ENCODE results near the gene GNAQ. TPM values are rescaled to one million over a fixed set of nuclear protein-coding genes. Genes with fewer than 3 reads are reported as not detected.
"Not testable (repeated sequence)": the region's sequence is repeated elsewhere in the genome, so short reads cannot be mapped to it uniquely, and the experiment has no call there.

The GNAQ gene
- total RNA-seq, 1 donor from 2014 or later, result 17.8 TPM

GRCh38 chr9:77877976-77878375 lies 153.6 kb downstream of the GNAQ start:
- no peak for DNase-seq

- no peak for DNase-seq
Observed at GRCh38 chr9:77876590-77876989, 155.0 kb downstream of the GNAQ start.

- no peak for DNase-seq
Observed at GRCh38 chr9:77876091-77876490, 155.5 kb downstream of the GNAQ start.

- peak; percentile 60 for DNase-seq
Observed at GRCh38 chr9:77872863-77873262, 158.7 kb downstream of the GNAQ start.

- no peak for DNase-seq
Observed at GRCh38 chr9:77872177-77872576, 159.4 kb downstream of the GNAQ start.

- no peak for DNase-seq
Observed at GRCh38 chr9:77871483-77871882, 160.1 kb downstream of the GNAQ start.

- no peak for DNase-seq
Observed at GRCh38 chr9:77866878-77867277, 164.7 kb downstream of the GNAQ start.

GRCh38 chr9:77865385-77866047 lies 166.1 kb downstream of the GNAQ start:
- no peak for DNase-seq

GRCh38 chr9:77864211-77864889 lies 167.3 kb downstream of the GNAQ start:
- no peak for DNase-seq

- DNase-seq, result not testable (repeated sequence)
Observed at GRCh38 chr9:77863638-77864037, 168.0 kb downstream of the GNAQ start.

- not testable (repeated sequence) for DNase-seq
Observed at GRCh38 chr9:77860953-77861352, 170.7 kb downstream of the GNAQ start.

GRCh38 chr9:77857513-77858259 lies 173.9 kb downstream of the GNAQ start:
- DNase-seq, result no peak

- no peak for DNase-seq
Observed at GRCh38 chr9:77856615-77857014, 175.0 kb downstream of the GNAQ start.

GRCh38 chr9:77854916-77855311 lies 176.7 kb downstream of the GNAQ start:
- DNase-seq, result no peak

- no peak for DNase-seq
Observed at GRCh38 chr9:77854258-77854915, 177.2 kb downstream of the GNAQ start.

GRCh38 chr9:77853716-77854115 lies 177.9 kb downstream of the GNAQ start:
- no peak for DNase-seq

- DNase-seq, result no peak
Observed at GRCh38 chr9:77851882-77852595, 179.6 kb downstream of the GNAQ start.

GRCh38 chr9:77848897-77849296 lies 182.7 kb downstream of the GNAQ start:
- no peak for DNase-seq

GRCh38 chr9:77848404-77848803 lies 183.2 kb downstream of the GNAQ start:
- DNase-seq, result no peak

- no peak for DNase-seq
Observed at GRCh38 chr9:77847626-77848025, 184.0 kb downstream of the GNAQ start.

- DNase-seq, result no peak
Observed at GRCh38 chr9:77847059-77847499, 184.5 kb downstream of the GNAQ start.

GRCh38 chr9:77844415-77844814 lies 187.2 kb downstream of the GNAQ start:
- DNase-seq, result no peak
